GM19035 (cell line): Measurements from ENCODE around the gene GBP1.
"Not testable (repeated sequence)": the region's sequence is repeated elsewhere in the genome, so short reads cannot be mapped to it uniquely, and the experiment has no call there.

ENCODE experiments used
- ATAC-seq: cut with Tn5 transposase; IDR thresholded peaks from one replicate; pipeline ENCODE4 v1.9.1; 2021; ENCODE audit not compliant: unreplicated experiment

Gene GBP1

DNA sequence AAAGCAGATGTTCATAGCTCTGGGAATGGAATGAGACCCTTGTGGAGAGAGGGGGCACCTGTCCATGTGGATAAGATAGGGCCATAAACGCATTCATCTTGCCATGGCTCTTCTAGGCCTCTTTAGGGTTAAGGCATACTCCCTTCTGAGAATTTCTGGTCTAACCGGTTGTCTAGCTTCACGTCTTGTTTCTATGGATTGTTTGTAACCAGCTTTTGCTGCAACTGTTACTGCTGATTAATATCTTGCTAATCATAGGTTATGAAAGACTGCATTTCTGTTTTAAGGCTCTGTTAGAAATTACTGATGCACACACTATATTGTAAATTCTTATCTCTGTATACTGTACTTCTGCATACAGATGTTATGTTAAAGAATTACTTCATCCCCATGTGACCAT is 46.7 kb downstream of the GBP1 start:
- ATAC-seq: not testable (repeated sequence)

DNA sequence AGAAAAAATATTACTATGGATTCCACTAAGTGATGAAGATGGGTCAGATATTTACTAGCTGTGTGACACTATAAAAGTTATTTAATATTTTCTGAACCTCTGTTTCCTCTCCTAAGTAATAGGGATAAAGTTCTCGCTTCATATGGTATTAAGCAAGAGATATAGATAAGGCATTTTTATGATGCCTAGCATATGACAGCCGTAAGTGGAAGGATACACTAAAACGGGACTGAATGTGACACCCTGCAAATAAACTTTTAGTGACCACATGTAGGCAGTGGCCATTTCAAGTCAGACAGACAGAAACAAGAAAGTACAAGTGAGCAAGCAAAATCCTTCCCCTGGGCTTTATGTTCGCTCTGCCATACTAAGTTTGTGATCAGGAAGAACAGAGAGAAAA is 56.5 kb downstream of the GBP1 start:
- no peak for ATAC-seq

DNA sequence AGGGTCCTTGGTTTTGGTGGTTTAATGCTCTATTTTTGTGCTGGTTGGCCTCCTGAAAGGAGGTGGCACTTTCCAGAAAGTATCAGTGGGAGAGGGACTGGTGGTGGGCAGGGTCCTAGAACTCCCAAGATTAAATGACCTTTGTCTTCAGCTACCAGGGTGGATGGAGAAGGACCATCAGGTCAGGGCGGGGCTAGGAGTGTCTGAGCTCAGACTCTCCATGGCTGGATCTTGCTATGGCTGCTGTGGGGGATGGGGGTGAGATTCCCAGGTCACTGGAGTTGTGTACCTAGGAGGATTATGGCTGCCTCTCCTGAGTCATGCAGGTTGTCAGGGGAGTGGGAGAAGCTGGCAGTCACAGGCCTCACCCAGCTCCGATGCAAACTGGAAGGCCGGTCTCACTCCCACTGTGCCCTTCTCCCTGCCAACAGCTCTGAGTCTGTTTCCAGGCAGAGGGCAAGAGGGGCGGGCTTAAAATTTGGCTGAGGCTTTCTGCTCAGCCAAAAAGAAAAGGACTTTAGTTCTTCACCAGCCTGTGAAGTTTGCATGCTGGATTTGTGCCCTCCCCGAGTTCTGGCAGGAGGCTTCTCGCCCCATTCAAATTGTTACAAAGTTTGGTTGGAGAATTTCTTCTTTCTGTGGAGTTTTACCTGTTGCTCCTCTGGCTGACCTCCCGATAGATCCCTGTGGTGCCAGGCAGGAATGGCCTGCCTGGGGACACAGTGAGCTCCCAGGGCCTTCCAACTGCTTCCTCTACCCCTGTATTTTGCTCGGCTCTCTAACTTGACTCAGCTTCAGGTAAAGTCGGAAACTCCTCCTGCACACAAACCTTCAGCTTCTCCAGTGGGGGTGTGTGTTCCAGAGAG is 59.5 kb downstream of the GBP1 start:
- ATAC-seq: no peak
